GM12878 (cell line): ENCODE data around the gene YTHDF1. TPM values are rescaled to one million over a fixed set of nuclear protein-coding genes. Genes with fewer than 3 reads are reported as not detected.

Experiments used
- ATAC-seq: fragments of 200-7000 bp; cut with Tn5 transposase; 3 replicates; pipeline ENCODE4 v1.9.1; 2020; ENCODE audit warnings: mild to moderate bottlenecking, moderate library complexity
- BruUV-seq: library from RNA; stranded (reverse); fragments of 400-500 nt; replicated peaks from 2 replicates; lab custom pipeline; 2021; lab: Mats Ljungman, UMichigan
- CTCF ChIA-PET: fragments of 300-600 bp; sonication (Branson Sonifier 250); formaldehyde crosslinking; extraction: SDS; loops from one replicate; lab custom pipeline; 2021; ENCODE audit warnings: inconsistent platforms; lab: Yijun Ruan, JAX
- POLR2A ChIA-PET: fragments of 350-600 bp; formaldehyde crosslinking; extraction: SDS; loops from one replicate; lab custom pipeline; 2021; ENCODE audit warnings: inconsistent platforms; lab: Charles Lee
- RAD21 ChIA-PET: fragments of 300-600 bp; sonication (Branson Sonifier 250); formaldehyde crosslinking; loops from one replicate; lab custom pipeline; 2023; ENCODE audit warnings: antibody characterized with exemption; ENCODE audit not compliant: unreplicated experiment; lab: Charles Lee
- SMC1A ChIA-PET: fragments of 300-600 bp; sonication (Branson Sonifier 250); formaldehyde crosslinking; loops from one replicate; lab custom pipeline; 2023; ENCODE audit not compliant: unreplicated experiment, uncharacterized antibody; lab: Charles Lee
- DNase-seq: peaks from one replicate; pipeline ENCODE4 v3.0.0-alpha.2; 2011; ENCODE audit warnings: low read depth, low spot score
- FAIRE-seq: peaks from 3 replicates; lab custom pipeline; 2011; peaks lifted over from hg19 to GRCh38; lab: Jason Lieb, UNC
- H2AFZ ChIP-seq: 2 replicates; pipeline ENCODE4 v1.6.0; 2011; ENCODE audit warnings: low read depth, low read length, control low read depth; ENCODE audit not compliant: control insufficient read depth
- H3K27ac ChIP-seq: 2 replicates; pipeline ENCODE4 v1.5.1; 2011; ENCODE audit warnings: control low read depth; ENCODE audit not compliant: control insufficient read depth, insufficient read depth
- H3K27me3 ChIP-seq, 2 experiments: replicated peaks in 1 of 2; 2 replicates each; pipeline versions ENCODE4 v1.6.0 to v1.6.1; 2011; ENCODE audit warnings: low read length in 1 of 2; ENCODE audit not compliant: control insufficient read depth in 2 of 2, insufficient read depth in 2 of 2
- H3K36me3 ChIP-seq, 2 experiments: 2 replicates each; pipeline ENCODE4 v1.5.1; 2011; ENCODE audit warnings: low read length in 1 of 2; ENCODE audit not compliant: control insufficient read depth in 2 of 2, insufficient read depth in 2 of 2
- H3K4me1 ChIP-seq: 2 replicates; pipeline ENCODE4 v1.6.1; 2011; ENCODE audit warnings: mild to moderate bottlenecking, low read length, moderate library complexity, mixed read lengths; ENCODE audit not compliant: control insufficient read depth, insufficient read depth
- H3K4me2 ChIP-seq: 2 replicates; pipeline ENCODE4 v1.6.0; 2011; ENCODE audit warnings: control low read depth; ENCODE audit not compliant: control insufficient read depth, insufficient read depth
- H3K4me3 ChIP-seq: fragments of 200-600 bp; sonication (generic); 2 replicates; pipeline ENCODE4 v1.5.1; 2016
- H3K79me2 ChIP-seq: 2 replicates; pipeline ENCODE4 v1.6.0; 2011; ENCODE audit warnings: low read length; ENCODE audit not compliant: control insufficient read depth, insufficient read depth
- H3K9ac ChIP-seq: 2 replicates; pipeline ENCODE4 v1.8.0; 2011; ENCODE audit warnings: low read length, control low read depth, mixed read lengths; ENCODE audit not compliant: control insufficient read depth, insufficient read depth
- H3K9me3 ChIP-seq: replicated peaks from 3 replicates; pipeline ENCODE4 v1.5.1; 2011; ENCODE audit warnings: mild to moderate bottlenecking, low read length; ENCODE audit not compliant: control insufficient read depth, insufficient read depth
- H4K20me1 ChIP-seq: 2 replicates; pipeline ENCODE4 v1.6.0; 2011; ENCODE audit not compliant: control insufficient read depth, insufficient read depth
- BCLAF1 ChIP-seq: fragments of 450-650 bp; IDR thresholded peaks from 2 replicates; pipeline ENCODE4 v1.6.1; 2017; ENCODE audit warnings: antibody characterized with exemption, mild to moderate bottlenecking, moderate library complexity
- DPF2 ChIP-seq: fragments of 450-650 bp; IDR thresholded peaks from 2 replicates; pipeline ENCODE4 v1.6.1; 2017; ENCODE audit warnings: mild to moderate bottlenecking
- GATAD2B ChIP-seq: fragments of 450-650 bp; conservative IDR thresholded peaks from 2 replicates; pipeline ENCODE4 v1.6.1; 2017; ENCODE audit warnings: low read depth, mild to moderate bottlenecking, moderate library complexity
- JUND ChIP-seq: IDR thresholded peaks from 2 replicates; pipeline ENCODE4 v1.6.1; 2012; ENCODE audit warnings: low read depth, mild to moderate bottlenecking, low read length, improper control_type of control experiment, moderate library complexity
- POLR2A ChIP-seq: IDR thresholded peaks from 2 replicates; pipeline ENCODE4 v1.6.1; 2011; ENCODE audit warnings: low read depth, mild to moderate bottlenecking, low read length
- POLR2AphosphoS5 ChIP-seq: IDR thresholded peaks from 2 replicates; pipeline ENCODE4 v1.6.1; 2011; ENCODE audit warnings: mild to moderate bottlenecking, low read length, inconsistent platforms
- RAD21 ChIP-seq: IDR thresholded peaks from 2 replicates; pipeline ENCODE4 v1.6.1; 2011; ENCODE audit warnings: mild to moderate bottlenecking, low read depth, low read length, moderate library complexity; ENCODE audit not compliant: insufficient read depth
- SMARCA5 ChIP-seq: fragments of 450-650 bp; IDR thresholded peaks from 2 replicates; pipeline ENCODE4 v1.6.1; 2017; ENCODE audit warnings: mild to moderate bottlenecking
- ZBTB40 ChIP-seq: fragments of 450-650 bp; IDR thresholded peaks from 2 replicates; pipeline ENCODE4 v1.6.1; 2016; ENCODE audit warnings: mild to moderate bottlenecking, moderate library complexity, borderline replicate concordance
- WGBS: methylation state at CpG from one replicate; pipeline ENCODE4 v1.1.6; 2016; ENCODE audit warnings: low lambda C conversion rate; ENCODE audit not compliant: insufficient replicate concordance, insufficient coverage; ENCODE audit errors: missing lambda C conversion rate; 5-methylcytosine and 5-hydroxymethylcytosine counted together
- in situ Hi-C: fragments of 300-500 bp; cut with MboI; formaldehyde crosslinking; loops from 9 replicates; pipeline ENCODE4 v1.14.3; 2018; ENCODE audit warnings: mixed read lengths
- intact Hi-C: fragments of 100-400 bp; cut with micrococcal nuclease; formaldehyde crosslinking; loops from one replicate; pipeline ENCODE4 v1.14.2; 2022; ENCODE audit not compliant: unreplicated experiment
- polyA plus RNA-seq, 11 experiments: library from polyadenylated mRNA; depleted of rRNA in 4 of 11; unstranded in 6 of 11; stranded (reverse) in 5 of 11; fragments of >200 nt; fragmentation: Nextera tagmentation in 4 of 11; fragmentation: Illumina TruSeq in 1 of 11; extraction: Ambion mirVana in 4 of 11; extraction: Trizol in 1 of 11; gene quantifications; 1 replicate in 1 of 11; 2 replicates in 10 of 11; pipeline versions ENCODE4 v1.2.1 to v1.2.3, GENCODE V29; 2011 to 2016; ENCODE audit warnings: inconsistent platforms in 2 of 11, missing spikeins in 2 of 11, low read depth in 1 of 11
- total RNA-seq, 4 experiments: library from RNA; depleted of rRNA in 3 of 4; stranded (reverse); fragments of >200 nt in 3 of 4; fragmentation: Illumina TruSeq in 1 of 4; extraction: Trizol in 1 of 4; gene quantifications; 2 replicates each; pipeline versions ENCODE4 v1.2.1 to v1.2.3, GENCODE V29; 2013 to 2021

Gene YTHDF1
- total and polyA plus RNA-seq, 10 of the 15 experiments (the other 5 are each of a cell fraction or from before 2014, with no cell fraction given) = 4.6 to 37.8 (median 20.5) TPM

GRCh38 chr20:63202021-63202420, 13.9 kb downstream of the YTHDF1 start:
- H3K9ac ChIP-seq = no peak overlapping the region

GRCh38 chr20:63198606-63199005, 17.3 kb downstream of the YTHDF1 start:
- ChIA-PET RAD21 (interaction anchor here (1.1 kb wide), 1 partner anchor 219 kb away, joined by 4 read pairs; no protein-coding TSS in a partner anchor), CTCF (interaction anchor here (1.0 to 1.1 kb wide), 3 partner anchors 16 to 25 kb away, joined by 3 to 8 read pairs (median 6); no protein-coding TSS in a partner anchor), SMC1A (interaction anchor here (0.8 kb wide), 1 partner anchor 25 kb away, joined by 3 read pairs; no protein-coding TSS in a partner anchor), POLR2A (interaction anchor here (0.7 kb wide), 1 partner anchor 10 kb away, joined by 4 read pairs; no protein-coding TSS in a partner anchor)
- WGBS = 71% methylated on average over 7 of the region's 7 CpGs
- in situ Hi-C loops = no loop called here
- peaks cover 9 to 29% of the 10 kb centered on the region in 2 experiments for H3K36me3 ChIP-seq
- no peak overlapping the region for H3K4me2 ChIP-seq
- no peak overlapping the region for H3K27ac ChIP-seq
- H2AFZ ChIP-seq = no peak overlapping the region
- H3K9ac ChIP-seq = no peak overlapping the region
- no peak overlapping the region for H3K4me3 ChIP-seq
- intact Hi-C loops = no loop called here
- DNase-seq = no peak
- no peak for FAIRE-seq
- ATAC-seq = no peak
- H4K20me1 ChIP-seq = peaks cover 8% of the 10 kb centered on the region
- no peak for TF ChIP-seq GATAD2B
- TF ChIP-seq SMARCA5 = no peak
- no peak for TF ChIP-seq DPF2
- no peak for TF ChIP-seq JUND
- TF ChIP-seq ZBTB40 = no peak
- TF ChIP-seq BCLAF1 = no peak
- no peaks in the 10 kb centered on the region for H3K27me3 ChIP-seq
- no TSS peak for BruUV-seq
- no peaks in the 10 kb centered on the region for H3K9me3 ChIP-seq
- H3K79me2 ChIP-seq = peaks cover 7% of the 10 kb centered on the region
- no peaks in the 10 kb centered on the region for H3K4me1 ChIP-seq

More at GRCh38 chr20:63202021-63202420, 13.9 kb downstream of the YTHDF1 start:
- Histone ChIP-seq H3K9me3 (no peaks in the 10 kb centered on the region), H3K4me1 (no peaks in the 10 kb centered on the region), H2AFZ (no peak overlapping the region), H3K27me3 (no peaks in the 10 kb centered on the region), H3K4me3 (no peak overlapping the region), H4K20me1 (peaks cover 8% of the 10 kb centered on the region), H3K79me2 (peaks cover 9% of the 10 kb centered on the region), H3K27ac (no peak overlapping the region), H3K36me3 (peaks cover 18 to 37% of the 10 kb centered on the region in 2 experiments), H3K4me2 (no peak overlapping the region)
- in situ Hi-C loops = no loop called here
- ATAC-seq (no peak), FAIRE-seq (no peak), DNase-seq (no peak)
- RAD21 ChIA-PET = no interaction called here
- POLR2A ChIA-PET = no interaction called here
- SMC1A ChIA-PET = no interaction called here
- no TSS peak for BruUV-seq
- CTCF ChIA-PET = no interaction called here
- intact Hi-C loops = no loop called here
- TF ChIP-seq POLR2AphosphoS5 = 0 out of 2 replicates have a peak, but pooled peaks have one; percentile 22
- TF ChIP-seq RAD21 = no peak
- peak; percentile 61 for TF ChIP-seq POLR2A
- WGBS = 92% methylated on average over 17 of the region's 17 CpGs
